SHP77 (cell line): ENCODE measurements around the gene KLF2.

ENCODE experiments used
- DNase-seq, 2 experiments: peaks; one replicate each; lab custom pipeline; 2025; lab: John Stamatoyannopoulos, UW

The KLF2 gene

DNA sequence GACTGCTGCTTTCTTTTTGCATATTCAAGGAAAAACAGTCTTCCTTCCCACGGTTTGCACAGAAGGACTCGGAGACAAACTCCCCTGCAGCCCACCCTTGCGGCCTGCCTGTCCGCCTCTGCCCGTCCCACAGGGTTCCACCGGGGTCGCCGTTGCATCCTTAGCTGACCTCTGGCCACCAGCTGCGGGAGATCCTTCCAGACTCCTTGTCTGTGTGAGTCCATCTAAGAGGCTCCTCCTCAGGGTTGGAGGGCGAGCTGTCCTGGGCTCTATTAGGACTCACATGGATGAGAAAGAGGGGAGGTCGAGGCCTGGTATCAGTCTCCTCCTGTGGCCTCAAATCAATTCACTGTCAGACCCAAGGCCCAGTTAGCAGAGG, 39.2 kb downstream of the KLF2 start:
- no peak for DNase-seq

DNA sequence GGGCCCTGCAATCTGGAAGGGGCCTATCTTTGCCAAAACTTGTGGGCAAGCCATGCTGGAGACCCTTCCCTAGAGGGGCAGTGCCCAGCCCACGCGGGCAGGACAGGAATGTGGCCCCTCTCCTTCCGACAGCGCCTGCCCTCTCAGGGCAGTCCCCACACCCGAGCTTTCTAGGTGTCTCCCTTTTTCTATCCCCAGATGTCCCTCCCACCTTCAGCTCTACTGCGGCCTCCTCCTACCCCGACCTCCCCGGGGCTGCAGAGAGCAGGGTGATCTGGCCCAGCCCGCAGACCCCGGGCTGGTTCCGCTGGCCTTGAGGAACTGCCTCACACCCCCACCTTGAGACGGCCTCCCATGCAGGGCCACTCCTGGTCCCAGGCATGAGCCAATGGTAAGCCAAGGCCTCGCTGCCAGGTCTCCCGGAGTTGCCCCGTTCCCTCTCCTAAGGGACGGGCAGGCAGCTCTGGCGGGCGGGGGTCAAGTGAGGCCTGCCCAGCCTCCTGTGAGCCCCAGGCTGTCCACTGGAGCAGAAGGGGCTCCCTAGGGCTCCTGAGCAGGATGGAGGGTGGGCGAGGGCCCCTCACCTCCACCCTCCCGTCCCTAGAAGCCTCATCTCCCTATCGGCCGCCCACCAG, 39.7 kb downstream of the KLF2 start:
- no peak for DNase-seq

DNA sequence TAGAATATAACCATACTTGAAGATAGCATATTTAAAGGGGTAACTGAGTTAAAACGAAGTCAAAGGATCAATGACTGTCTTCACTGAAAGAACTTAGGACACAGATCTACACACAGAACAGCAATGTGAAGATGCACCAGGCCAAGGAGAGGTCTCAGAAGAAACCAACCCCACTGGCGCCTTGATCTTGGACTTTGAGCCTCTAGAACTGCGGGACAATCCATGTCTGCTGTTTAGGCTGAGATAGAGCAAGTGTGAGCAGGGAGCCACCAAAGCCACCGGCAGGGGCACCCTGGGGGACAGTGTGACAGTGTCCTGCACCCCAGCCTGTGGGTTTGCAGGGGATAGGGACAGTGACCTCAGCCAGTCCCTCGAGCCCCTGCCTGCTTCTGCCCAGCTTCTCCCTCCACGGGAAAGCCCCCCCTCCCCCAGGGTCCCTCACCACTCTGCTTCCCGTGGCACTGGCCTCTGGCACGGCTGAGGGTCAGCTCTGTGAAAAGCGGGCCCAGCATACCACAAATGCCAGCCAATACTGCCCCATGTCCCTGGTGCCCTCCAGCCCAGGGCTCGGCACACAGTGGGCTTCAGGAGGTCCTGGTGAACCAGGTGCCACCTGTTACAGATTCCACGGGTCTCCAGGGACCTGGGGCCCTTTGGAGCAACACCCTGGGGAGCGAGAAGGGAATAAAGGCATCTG, 40.8 kb downstream of the KLF2 start:
- no peak for DNase-seq

DNA sequence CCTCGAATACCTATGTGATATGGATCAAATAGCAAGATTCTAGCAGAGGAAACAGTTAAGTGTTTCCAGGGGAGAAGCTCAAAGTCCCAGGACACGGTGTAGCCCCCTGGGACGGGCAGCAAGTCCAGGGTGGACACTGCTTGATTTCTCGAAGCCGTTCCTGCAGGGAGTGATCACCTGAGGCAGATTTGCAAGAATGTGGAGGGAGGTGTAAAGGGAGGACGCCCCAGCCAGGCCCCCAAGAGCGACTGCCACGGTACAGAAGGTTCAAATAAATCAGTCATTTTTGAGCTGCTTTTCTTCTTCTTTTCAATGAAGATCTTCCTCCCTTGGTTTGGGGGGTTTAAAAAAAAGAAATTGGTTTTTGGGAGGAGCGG, 41.4 kb downstream of the KLF2 start:
- DNase-seq = no peak

DNA sequence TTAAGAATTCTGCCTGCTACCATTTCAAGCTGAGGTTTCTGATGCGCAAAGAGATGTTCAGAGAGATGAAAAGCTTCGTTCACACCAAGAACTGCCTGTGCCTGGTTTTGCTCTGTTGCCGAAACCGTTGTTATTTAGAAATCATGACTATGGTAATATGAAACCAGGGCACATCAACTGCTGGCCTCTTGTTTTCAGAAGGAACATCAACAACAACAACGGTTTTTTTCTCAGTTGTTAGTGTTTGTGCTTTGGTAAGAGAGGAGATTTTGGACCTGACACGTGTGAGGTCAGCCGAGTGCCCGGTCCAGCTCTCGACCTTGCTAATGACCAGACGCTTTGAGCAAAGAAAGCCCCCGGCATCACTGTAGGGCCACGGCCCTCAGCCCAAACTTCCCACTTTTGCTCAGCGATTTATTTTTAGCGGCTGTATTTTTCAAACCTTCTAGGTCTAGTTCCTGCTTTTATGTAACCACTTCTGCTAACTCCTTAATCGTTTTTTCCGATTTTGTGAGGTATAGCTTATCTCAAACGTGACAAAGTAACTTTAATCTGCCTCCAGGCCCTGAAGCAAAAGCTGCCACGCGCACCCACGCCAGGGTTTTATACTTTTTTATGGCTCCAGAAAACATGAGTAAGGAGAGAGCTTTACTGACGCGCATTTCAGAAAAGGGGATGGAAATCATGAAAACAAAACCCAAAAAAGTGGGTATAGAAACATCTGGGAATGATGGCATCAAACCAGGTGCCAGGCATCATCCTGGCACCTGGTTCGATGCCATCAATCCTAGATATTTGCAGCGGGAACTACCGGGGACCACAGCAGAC, 42.0 kb downstream of the KLF2 start:
- no peak for DNase-seq

DNA sequence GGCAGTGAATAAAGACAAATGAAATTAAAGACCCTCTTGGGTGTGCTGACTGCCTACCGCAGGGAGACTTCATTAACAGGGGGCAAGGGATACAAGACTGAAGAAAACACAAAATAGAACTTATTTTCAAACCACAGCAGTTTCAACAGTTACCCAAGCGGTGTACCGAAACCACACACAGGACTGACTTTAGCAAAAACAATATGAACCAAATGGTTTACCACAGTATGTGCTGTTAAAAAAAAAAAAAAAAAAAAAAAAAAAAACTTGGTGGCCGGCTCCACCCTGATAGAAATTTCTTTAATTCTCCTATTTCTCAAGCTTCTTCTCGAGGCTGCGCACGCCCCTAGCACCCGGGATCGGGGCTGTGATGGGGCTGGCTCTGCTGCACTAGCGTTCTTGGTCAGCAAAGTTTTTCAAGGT, 42.6 kb downstream of the KLF2 start:
- no peak for DNase-seq

DNA sequence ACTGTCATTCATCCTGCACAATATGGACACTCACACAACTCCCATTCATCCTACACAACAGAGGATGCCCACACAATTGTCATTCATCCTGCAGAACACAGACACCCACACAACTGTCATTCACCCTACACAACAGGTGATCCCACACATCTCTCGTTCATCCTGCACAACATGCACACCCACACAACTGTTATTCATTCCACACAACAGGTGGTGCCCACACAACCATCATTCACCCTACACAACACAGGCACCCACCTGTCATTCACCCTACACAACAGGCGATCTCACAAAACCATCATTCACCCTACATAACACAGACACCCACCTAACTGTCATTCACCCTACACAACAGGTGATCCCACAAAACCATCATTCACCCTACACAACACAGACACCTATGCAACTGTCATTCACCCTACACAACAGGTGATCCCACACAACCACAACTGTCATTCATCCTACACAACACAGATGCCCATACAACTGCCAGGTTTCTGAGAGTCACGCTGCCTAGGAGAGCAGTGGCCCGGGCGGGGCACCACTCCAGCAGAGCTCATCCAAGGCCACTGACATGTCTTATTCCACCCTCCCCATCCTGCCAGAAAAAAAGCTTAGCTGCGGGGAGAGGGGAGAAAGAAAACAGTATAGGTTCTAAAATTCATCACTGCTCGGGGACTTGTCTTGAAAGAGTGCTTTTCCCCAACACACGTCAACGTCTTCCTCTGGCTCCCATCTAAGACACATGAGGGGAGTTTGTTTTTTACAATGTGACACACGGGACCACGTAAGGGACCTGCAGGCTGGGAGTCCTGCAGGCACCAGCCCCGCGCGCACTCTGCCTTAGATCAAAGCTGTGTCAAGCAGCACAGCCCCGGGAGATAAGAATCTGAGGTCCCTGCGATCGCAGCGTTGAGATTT, 44.0 kb downstream of the KLF2 start:
- no peak for DNase-seq

DNA sequence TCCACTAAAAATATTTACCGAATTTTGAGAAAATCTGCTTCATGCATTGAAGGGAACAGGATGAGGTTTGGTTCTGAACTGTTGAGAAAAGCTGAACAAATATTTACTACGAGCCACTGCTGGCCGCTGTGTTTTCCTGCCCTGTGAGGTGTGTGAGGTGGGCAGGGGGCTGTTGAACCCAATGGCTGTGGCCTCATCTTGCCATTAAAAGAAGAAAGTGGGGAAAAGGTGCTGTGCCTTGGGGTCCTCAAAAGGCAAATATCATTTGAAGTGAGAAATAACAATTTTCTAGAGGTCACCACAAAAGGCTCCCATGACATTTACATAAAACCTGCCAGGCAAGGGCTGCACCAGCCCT, 44.7 kb downstream of the KLF2 start:
- no peak for DNase-seq

DNA sequence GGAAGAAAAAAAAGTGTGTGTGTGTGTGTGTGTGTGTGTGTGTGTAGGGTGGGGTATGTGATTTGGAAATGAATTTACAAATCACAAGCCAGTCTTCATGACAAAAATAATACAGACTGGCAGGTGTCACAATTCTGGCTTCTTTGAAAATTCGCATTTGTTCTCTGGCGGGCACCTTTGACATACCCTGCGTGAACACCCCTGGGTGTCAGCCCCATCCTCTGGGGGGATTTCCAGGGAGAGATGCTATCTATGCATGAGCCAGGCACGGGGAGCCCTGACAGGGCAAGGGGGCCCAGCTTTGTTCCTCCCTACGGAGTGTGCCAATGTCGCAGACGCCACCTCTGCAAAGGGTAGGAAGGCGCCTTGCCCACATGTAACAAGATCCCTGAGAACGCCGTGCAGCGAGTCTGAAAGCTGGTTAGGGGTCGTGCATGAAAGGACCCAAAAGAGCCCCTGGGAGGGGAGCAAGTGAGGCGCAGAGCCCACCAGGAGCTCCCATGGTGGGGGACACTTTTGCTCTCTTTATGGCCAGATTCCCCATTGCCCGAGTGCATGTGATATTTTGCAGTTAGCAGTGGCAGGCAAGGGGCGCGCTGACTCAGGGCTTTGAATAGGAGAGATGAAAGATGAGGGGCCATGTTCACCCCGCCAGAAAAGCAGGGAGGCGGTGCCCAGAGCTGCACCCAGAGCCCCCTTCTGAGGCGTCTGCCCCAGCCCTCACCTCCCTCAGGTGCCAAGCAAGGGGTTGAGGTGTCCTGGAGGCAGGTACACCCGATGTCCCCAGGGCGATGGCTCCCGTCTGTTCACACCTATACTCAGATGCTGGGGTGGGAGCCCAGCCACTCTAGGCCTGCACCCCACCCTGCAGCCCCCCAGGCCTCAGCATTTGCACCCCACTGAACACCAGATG, 45.3 kb downstream of the KLF2 start:
- no peak for DNase-seq

DNA sequence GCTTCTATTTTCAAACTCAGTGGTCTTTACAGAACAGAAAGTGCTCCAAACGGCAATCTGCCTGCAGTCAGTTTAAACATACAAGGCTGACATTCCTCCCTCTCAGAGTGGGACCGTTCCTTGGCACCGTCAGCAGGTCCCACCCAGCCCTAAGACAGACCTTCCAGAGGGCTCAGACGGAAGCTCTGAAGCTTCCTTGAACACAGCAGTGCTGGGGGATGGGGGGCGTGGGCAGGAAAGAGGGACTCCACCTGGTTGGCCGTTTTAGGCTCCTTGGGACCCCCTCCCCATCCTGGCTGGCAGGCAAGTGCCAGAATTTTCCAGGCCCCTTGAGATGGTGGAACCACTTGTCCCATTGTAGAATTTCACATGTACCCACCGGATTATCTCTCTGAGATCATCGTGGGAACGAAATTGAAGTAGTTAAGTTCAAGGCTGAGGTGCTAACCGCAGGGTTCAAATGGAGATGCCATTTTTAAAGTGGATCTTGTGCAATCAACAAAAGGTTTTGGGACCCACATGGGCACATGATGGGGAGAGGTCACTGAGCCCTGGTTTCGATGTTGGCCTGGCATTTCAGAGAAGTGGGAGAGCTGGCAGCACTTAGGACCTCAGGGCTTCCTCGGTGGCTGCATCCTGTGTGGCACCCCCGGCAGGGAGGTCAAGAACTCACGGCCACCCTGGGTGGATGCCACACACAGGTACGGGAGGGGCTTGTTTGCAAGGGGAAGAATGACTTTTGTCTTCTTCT, 46.2 kb downstream of the KLF2 start:
- no peak for DNase-seq

DNA sequence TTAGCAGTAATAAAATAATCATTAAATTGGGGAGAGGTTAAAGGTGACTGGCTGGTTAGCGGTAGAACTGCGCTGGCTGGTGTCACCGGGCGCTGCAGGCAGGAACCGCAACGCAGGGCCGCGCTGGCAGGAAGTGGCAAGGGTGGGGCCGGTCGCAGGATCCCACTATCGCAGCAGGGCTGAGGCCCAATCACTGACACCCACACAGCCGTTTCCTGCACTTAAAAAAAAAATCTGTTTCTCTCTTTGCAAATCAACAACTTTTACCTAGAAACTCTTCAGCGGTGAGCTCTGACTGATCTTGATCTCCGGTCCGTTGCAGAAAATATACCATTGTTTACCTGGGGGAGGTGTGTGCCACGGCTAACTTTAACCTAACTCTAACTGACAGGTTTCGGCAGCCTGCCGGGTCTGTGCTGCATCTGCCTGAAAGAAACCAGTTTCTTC, 46.9 kb downstream of the KLF2 start:
- no peak for DNase-seq

DNA sequence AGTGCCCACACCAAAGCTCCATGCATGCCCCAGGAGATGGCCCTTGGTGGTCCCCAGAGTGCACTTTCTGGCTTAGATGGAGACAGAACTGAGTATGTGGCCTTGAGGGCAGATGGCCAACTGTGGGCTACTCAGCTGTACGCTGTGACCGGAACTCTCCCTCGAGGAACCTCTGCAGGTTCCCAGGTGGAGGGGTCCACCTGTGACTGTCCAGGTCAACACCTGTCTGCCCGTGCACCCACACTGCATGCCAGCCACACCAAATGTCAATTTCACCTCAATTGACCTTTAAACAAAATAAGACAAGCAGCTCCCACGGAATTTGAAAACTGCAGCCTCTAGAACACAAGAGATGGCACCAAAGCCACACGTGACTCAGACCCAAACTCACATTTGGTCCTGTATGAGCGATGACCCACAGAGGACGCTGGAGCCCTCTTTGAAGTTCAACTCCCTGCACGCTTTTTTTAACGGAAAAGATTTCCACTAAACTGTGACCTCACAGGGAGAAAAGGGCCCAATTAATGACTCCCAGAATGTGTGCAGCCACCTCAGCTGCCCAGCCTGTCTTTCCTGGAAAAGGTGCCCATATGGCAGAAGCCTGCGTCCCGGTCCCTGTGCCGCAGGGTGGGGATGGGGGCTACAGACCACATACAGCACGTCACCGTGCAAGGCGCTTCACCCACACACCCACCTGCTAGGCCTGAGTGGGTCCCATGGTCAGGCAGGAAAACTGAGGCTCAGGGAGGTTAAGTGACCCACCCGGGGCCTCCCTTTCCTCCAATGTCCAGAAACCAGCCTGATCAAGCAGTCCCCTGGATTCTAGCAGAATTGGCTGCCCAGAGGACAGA, 47.7 kb downstream of the KLF2 start:
- DNase-seq = no peak

DNA sequence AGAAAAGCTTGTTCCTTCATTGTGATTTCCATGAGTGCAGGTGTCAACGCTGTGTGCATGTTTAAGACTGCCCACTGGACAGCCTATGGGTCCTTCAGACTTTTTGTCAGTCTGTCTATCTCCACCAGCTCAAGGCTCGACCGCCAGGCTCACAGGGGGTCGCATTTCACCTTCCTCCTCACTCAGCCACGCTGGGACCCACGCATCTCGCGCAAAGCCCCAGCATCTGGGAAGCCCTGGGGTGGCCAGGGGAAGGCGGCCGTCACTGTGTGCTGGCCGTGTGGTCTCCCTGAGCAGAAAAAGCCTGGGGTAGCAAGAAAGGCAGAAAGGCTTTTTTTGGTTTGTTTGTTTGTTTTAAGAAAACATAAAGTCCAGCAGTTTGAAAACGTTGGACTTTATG, 48.5 kb downstream of the KLF2 start:
- DNase-seq = no peak

DNA sequence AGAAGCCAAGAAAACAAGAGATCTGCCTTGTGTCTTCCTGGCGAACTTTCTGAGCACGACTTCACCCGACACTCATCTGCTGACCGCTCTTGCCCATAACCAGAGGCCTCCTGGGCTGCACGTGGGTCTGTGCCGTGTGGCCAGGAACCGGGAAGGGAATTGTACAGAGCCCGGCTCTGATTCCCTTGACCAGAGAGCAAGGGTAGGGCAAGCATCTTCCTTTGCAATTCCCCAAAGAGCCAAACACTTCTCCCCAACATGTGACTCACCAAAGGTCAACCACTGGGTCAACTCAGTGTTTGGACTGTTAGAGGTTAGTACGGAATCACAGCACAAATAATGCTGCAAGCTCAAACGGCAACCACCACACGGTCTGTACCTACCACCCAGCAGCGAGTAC, 48.9 kb downstream of the KLF2 start:
- no peak for DNase-seq

DNA sequence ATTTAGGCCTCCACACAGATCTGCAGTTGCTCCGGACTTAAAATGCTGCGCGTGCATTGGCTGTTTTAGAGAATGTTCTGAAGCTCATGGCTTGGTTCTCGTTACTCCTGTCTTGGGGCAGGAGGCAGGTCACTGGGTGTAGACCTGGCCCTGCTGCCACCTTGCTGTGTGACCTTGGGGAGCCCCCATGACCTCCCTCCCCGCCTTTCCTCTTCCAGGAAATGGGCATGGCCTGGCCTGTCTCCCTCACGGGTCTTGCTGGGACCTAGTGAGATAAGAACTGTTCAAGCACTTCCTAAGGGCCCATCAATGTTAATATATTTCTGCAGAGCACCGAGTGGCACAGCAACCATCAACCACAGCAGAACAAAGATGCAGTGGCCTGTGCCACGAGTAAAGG, 49.4 kb downstream of the KLF2 start:
- no peak for DNase-seq

DNA sequence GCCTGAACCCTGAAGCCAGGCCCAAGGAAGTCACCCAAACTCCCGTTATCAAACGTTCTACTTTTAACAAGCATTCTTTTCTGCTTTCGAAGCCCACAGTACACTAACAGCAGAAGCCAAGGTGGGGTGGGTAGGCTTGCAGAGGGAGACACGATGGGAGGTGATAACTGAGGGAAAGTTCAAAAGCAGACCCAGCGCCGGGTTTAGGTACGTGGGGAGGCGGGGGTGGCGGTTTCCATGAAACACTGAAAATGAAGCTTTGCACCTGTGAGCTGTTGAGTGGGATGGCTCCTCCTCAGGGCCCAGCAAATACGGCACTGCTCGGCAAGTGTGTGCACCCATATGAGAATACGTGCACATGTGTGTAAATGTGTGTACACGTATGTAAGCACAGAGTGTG, 49.8 kb downstream of the KLF2 start:
- DNase-seq = no peak

DNA sequence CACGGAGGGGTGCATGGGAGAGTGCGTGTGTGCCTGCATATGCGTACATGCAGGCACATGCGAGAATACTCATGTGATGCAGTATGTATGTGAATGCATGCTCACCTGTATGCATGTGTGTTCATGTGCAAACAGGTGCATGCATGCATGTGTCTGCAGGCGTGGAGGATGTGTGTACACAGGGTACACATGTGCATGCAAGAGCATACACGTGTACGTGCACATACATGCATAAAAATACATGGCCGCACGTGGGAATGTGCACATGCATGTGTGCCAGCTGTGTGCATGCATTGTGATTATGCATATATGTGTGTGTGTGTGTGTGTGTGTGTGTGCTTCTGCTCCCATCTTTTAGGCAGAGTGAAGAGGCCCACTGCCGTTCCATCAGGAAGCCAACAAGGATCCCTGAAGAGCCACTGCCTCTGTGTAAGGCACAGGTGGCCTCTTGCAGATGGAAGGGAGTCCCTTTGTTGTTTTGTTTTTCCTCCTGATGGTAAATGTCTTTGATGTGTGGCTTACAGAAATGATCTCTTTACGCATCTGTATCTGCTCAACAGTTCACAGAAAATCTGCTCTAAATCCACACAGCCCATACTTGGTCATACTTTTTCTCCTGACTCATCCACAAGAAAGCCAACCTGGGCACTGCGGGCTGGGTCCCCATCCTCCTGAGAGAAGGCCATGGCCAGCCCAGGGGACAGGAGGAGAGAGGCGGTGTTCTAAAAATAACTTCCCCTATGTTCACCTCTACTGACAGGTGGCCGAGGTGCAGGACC, 50.7 kb downstream of the KLF2 start:
- DNase-seq = no peak

DNA sequence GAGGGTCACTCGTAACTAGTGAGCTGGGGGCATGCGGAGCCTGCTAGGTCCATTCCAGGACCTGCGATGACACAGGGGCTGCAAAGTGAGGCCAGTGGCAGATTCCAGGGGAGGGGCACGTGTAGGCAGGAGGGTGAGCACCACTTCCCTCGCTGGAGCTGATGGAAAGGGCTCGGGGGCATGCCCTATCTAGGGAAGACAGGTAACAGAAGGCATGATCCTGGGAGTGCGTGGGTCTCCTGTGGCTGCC, 51.2 kb downstream of the KLF2 start:
- no peak for DNase-seq

DNA sequence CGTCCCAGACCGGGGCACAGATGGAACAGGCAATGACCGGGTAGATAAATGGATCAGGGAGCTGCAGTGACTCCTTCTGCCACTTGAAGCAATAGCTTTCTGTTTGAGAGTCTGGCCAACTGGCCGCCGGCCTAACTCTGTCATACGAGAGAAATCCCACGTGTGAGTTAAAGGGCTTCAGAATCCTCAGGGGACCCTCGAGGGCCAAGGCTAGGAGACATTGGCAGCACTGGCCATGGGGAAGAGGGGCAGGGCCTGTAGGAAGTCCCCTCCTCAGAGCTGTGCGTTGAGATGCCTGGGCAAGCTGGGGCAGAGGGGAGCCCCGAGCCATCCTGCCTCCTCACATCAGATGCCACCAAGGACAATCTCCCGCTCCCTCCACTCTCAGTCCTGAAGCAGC, 51.6 kb downstream of the KLF2 start:
- DNase-seq = no peak
